Uterus (tissue), 4 donors: Measurements from ENCODE around the gene RFX3. TPM values are rescaled to one million over a fixed set of nuclear protein-coding genes. Genes with fewer than 3 reads are reported as not detected.

ENCODE experiments used
- DNase-seq, 2 donors: peaks; one replicate each; pipeline ENCODE4 v3.0.0-alpha.2; 2019 to 2020
- H3K27ac ChIP-seq, 2 donors: fragments of 200-600 bp; sonication (generic); 1 replicate in 1 of 2; 2 replicates in 1 of 2; pipeline ENCODE4 v1.5.1; 2016 to 2018
- H3K27me3 ChIP-seq, 2 donors: fragments of 200-600 bp; sonication (generic); one replicate each; pipeline ENCODE4 v1.5.1; 2018 to 2019; ENCODE audit warnings: control low read depth in 1 of 2
- H3K36me3 ChIP-seq, 2 donors: fragments of 200-600 bp; sonication (generic); one replicate each; pipeline ENCODE4 v1.5.1; 2019; ENCODE audit warnings: control low read depth in 1 of 2
- H3K4me1 ChIP-seq, 2 donors: fragments of 200-600 bp; sonication (generic); one replicate each; pipeline ENCODE4 v1.5.1; 2018 to 2019; ENCODE audit warnings: control low read depth in 1 of 2
- H3K4me3 ChIP-seq, 2 donors: fragments of 200-600 bp; sonication (generic); 1 replicate in 1 of 2; 2 replicates in 1 of 2; pipeline ENCODE4 v1.5.1; 2018 to 2019; ENCODE audit warnings: mild to moderate bottlenecking in 1 of 2
- H3K9me3 ChIP-seq, 2 donors: fragments of 200-600 bp; sonication (generic); one replicate each; pipeline ENCODE4 v1.5.1; 2019; ENCODE audit warnings: control low read depth in 1 of 2
- CTCF ChIP-seq, 4 experiments: fragments of 200-600 bp in 2 of 4; fragments of 450-650 bp in 2 of 4; sonication (generic) in 2 of 4; IDR thresholded peaks; one replicate each; pipeline ENCODE4 v1.5.1; 2016 to 2019; ENCODE audit warnings: antibody characterized with exemption in 4 of 4, mild to moderate bottlenecking in 2 of 4, moderate library complexity in 1 of 4
- POLR2A ChIP-seq, 2 donors: fragments of 450-650 bp; IDR thresholded peaks; one replicate each; pipeline ENCODE4 v1.6.1; 2016; ENCODE audit warnings: antibody characterized with exemption in 2 of 2, mild to moderate bottlenecking in 1 of 2, moderate library complexity in 1 of 2
- intact Hi-C: fragments of 100-400 bp; cut with DNase I; formaldehyde crosslinking; loops from one replicate; pipeline ENCODE4 v1.15.1; 2023; ENCODE audit warnings: low total_unique reads
- total RNA-seq, 4 donors: library from RNA; depleted of rRNA in 3 of 4; stranded (reverse); fragments of >200 nt in 3 of 4; gene quantifications; one replicate each; pipeline versions ENCODE4 v1.1.0 to v1.2.4, GENCODE V29; 2014 to 2023
- donor health status: DM: yes; HTN: yes; CAD: no.

Gene RFX3
- total RNA-seq, 4 donors from 2014 or later = 8.5 to 43.3 (median 21.9) TPM

GRCh38 chr9:3359778-3360177 is 166.0 kb downstream of the RFX3 start:
- H3K36me3 ChIP-seq = no peaks in the 10 kb centered on the region
- intact Hi-C loops = no loop called here
- H3K4me3 ChIP-seq = no peak overlapping the region
- no peaks in the 10 kb centered on the region for H3K4me1 ChIP-seq
- DNase-seq = no peak
- H3K27ac ChIP-seq = no peak overlapping the region
- no peak for TF ChIP-seq CTCF (IDR thresholded peaks at IDR 0.05)
- no peak for TF ChIP-seq POLR2A (IDR thresholded peaks at IDR 0.05)
- no peaks in the 10 kb centered on the region for H3K9me3 ChIP-seq
- H3K27me3 ChIP-seq = no peaks in the 10 kb centered on the region

- no peaks in the 10 kb centered on the region for H3K36me3 ChIP-seq
- H3K4me3 ChIP-seq = no peak overlapping the region
- H3K27me3 ChIP-seq = no peaks in the 10 kb centered on the region
- TF ChIP-seq POLR2A (IDR thresholded peaks at IDR 0.05) = no peak
- no peak for TF ChIP-seq CTCF (IDR thresholded peaks at IDR 0.05)
- H3K9me3 ChIP-seq = peaks cover 0 to under 1% of the 10 kb centered on the region in 2 donors
- no peaks in the 10 kb centered on the region for H3K4me1 ChIP-seq
- intact Hi-C loops = no loop called here
- no peak overlapping the region for H3K27ac ChIP-seq
- no peak for DNase-seq
Measured at GRCh38 chr9:3359048-3359692, 166.6 kb downstream of the RFX3 start.

GRCh38 chr9:3348169-3348568 is 177.6 kb downstream of the RFX3 start:
- Histone ChIP-seq H3K27ac (no peak overlapping the region), H3K27me3 (no peaks in the 10 kb centered on the region), H3K36me3 (no peaks in the 10 kb centered on the region), H3K4me1 (no peaks in the 10 kb centered on the region), H3K4me3 (no peak overlapping the region), H3K9me3 (no peaks in the 10 kb centered on the region)
- TF ChIP-seq CTCF (IDR thresholded peaks at IDR 0.05) (no peak), POLR2A (IDR thresholded peaks at IDR 0.05) (no peak)
- no peak for DNase-seq
- intact Hi-C loops = no loop called here

- no peaks in the 10 kb centered on the region for H3K4me1 ChIP-seq
- H3K27me3 ChIP-seq = no peaks in the 10 kb centered on the region
- TF ChIP-seq POLR2A (IDR thresholded peaks at IDR 0.05) (no peak), CTCF (IDR thresholded peaks at IDR 0.05) (no peak)
- H3K9me3 ChIP-seq = no peaks in the 10 kb centered on the region
- H3K36me3 ChIP-seq = no peaks in the 10 kb centered on the region
- intact Hi-C loops = no loop called here
- no peak overlapping the region for H3K27ac ChIP-seq
- H3K4me3 ChIP-seq = no peak overlapping the region
- no peak for DNase-seq
Measured at GRCh38 chr9:3346549-3346948, 179.3 kb downstream of the RFX3 start.

- no peak for TF ChIP-seq CTCF (IDR thresholded peaks at IDR 0.05)
- TF ChIP-seq POLR2A (IDR thresholded peaks at IDR 0.05) = no peak
- H3K9me3 ChIP-seq = no peaks in the 10 kb centered on the region
- intact Hi-C loops = no loop called here
Measured at GRCh38 chr9:3343671-3344070, 182.1 kb downstream of the RFX3 start.

More at GRCh38 chr9:3343671-3344070, 182.1 kb downstream of the RFX3 start:
- no peaks in the 10 kb centered on the region for H3K27me3 ChIP-seq
- no peak overlapping the region for H3K4me3 ChIP-seq
- no peak for DNase-seq
- H3K4me1 ChIP-seq = no peaks in the 10 kb centered on the region
- H3K27ac ChIP-seq = no peak overlapping the region
- no peaks in the 10 kb centered on the region for H3K36me3 ChIP-seq
